H1 (cell line): ENCODE results near the gene SLC16A8. TPM values are rescaled to one million over a fixed set of nuclear protein-coding genes. Genes with fewer than 3 reads are reported as not detected.

ENCODE experiments used
- CTCF ChIA-PET: fragments of 300-600 bp; sonication (Branson Sonifier 250); formaldehyde crosslinking; loops from one replicate; lab custom pipeline; 2021; ENCODE audit not compliant: partially characterized antibody; lab: Charles Lee
- POLR2A ChIA-PET: fragments of 300-600 bp; sonication (Branson Sonifier 250); formaldehyde crosslinking; loops from one replicate; lab custom pipeline; 2021; ENCODE audit warnings: inconsistent platforms; ENCODE audit not compliant: partially characterized antibody; lab: Charles Lee
- DNase-seq, 2 experiments: peaks; one replicate each; pipeline versions ENCODE4 v3.0.0 to v3.0.0-alpha.2; 2010 to 2022; ENCODE audit warnings: low spot score in 2 of 2, low read depth in 1 of 2, mixed read lengths in 1 of 2
- FAIRE-seq: peaks from 2 replicates; lab custom pipeline; 2011; peaks lifted over from hg19 to GRCh38; lab: Jason Lieb, UNC
- H2AFZ ChIP-seq: 2 replicates; pipeline ENCODE4 v1.8.1; 2012; ENCODE audit warnings: low read length, inconsistent platforms
- H2AK5ac ChIP-seq: 2 replicates; pipeline ENCODE4 v1.6.1; 2013; ENCODE audit warnings: low read depth, low read length
- H2BK120ac ChIP-seq: replicated peaks from 2 replicates; pipeline ENCODE3; 2013; ENCODE audit warnings: low read depth, low read length, inconsistent platforms
- H2BK12ac ChIP-seq: 2 replicates; pipeline ENCODE4 v1.6.1; 2013; ENCODE audit warnings: low read depth, low read length
- H2BK15ac ChIP-seq: 2 replicates; pipeline ENCODE4 v1.6.1; 2013; ENCODE audit warnings: low read length
- H2BK20ac ChIP-seq: 2 replicates; pipeline ENCODE4 v1.6.1; 2013; ENCODE audit warnings: low read length
- H2BK5ac ChIP-seq: 2 replicates; pipeline ENCODE4 v1.6.1; 2013; ENCODE audit warnings: low read depth, low read length
- H3K14ac ChIP-seq: 2 replicates; pipeline ENCODE4 v1.6.1; 2013; ENCODE audit warnings: inconsistent platforms; ENCODE audit not compliant: insufficient read length
- H3K18ac ChIP-seq: 2 replicates; pipeline ENCODE4 v1.6.1; 2013; ENCODE audit warnings: low read length; ENCODE audit errors: extremely low read depth
- H3K23ac ChIP-seq: 2 replicates; pipeline ENCODE4 v1.6.1; 2013; ENCODE audit warnings: inconsistent platforms; ENCODE audit not compliant: insufficient read length
- H3K23me2 ChIP-seq: 2 replicates; pipeline ENCODE4 v1.6.1; 2013; ENCODE audit warnings: low read depth, low read length
- H3K27ac ChIP-seq: 2 replicates; pipeline ENCODE4 v1.6.1; 2011; ENCODE audit warnings: low read depth, low read length, inconsistent platforms
- H3K27me3 ChIP-seq, 4 experiments: replicated peaks in 1 of 4; 1 replicate in 1 of 4; 2 replicates in 3 of 4; pipeline versions ENCODE4 v1.6.1 to v1.8.1; 2011 to 2013; ENCODE audit warnings: low read length in 3 of 4, mild to moderate bottlenecking in 3 of 4, inconsistent platforms in 2 of 4, mixed read lengths in 2 of 4, moderate library complexity in 1 of 4; ENCODE audit not compliant: control insufficient read depth in 3 of 4, insufficient read depth in 3 of 4; ENCODE audit errors: extremely low read depth in 1 of 4
- H3K36me3 ChIP-seq, 4 experiments: 2 replicates each; pipeline versions ENCODE4 v1.6.1 to v1.8.1; 2011 to 2013; ENCODE audit warnings: mild to moderate bottlenecking in 4 of 4, low read length in 3 of 4, moderate library complexity in 2 of 4, control low read depth in 1 of 4, inconsistent platforms in 1 of 4; ENCODE audit not compliant: insufficient read depth in 4 of 4, control insufficient read depth in 2 of 4
- H3K4ac ChIP-seq: replicated peaks from 2 replicates; pipeline ENCODE3; 2013; ENCODE audit warnings: low read length, low read depth, mixed read lengths, inconsistent platforms; ENCODE audit not compliant: insufficient read length
- H3K4me1 ChIP-seq, 4 experiments: replicated peaks in 1 of 4; 1 replicate in 1 of 4; 2 replicates in 3 of 4; pipeline versions ENCODE4 v1.6.1 to v1.8.1; 2011 to 2013; ENCODE audit warnings: low read length in 3 of 4, inconsistent platforms in 2 of 4, mixed read lengths in 1 of 4; ENCODE audit not compliant: insufficient read depth in 4 of 4, control insufficient read depth in 3 of 4
- H3K4me2 ChIP-seq, 2 experiments: 2 replicates each; pipeline versions ENCODE4 v1.6.1 to v1.8.1; 2011 to 2013; ENCODE audit warnings: low read depth in 2 of 2, low read length in 2 of 2, control low read depth in 1 of 2, inconsistent platforms in 1 of 2, mild to moderate bottlenecking in 1 of 2; ENCODE audit not compliant: insufficient read depth in 1 of 2
- H3K4me3 ChIP-seq, 4 experiments: fragments of 200-600, 300-600 bp in 1 of 4; sonication (generic), shearing (Covaris generic), sonication (Bioruptor Twin) in 1 of 4; 2 replicates each; pipeline versions ENCODE4 v1.5.1 to v1.8.1; 2011 to 2016; ENCODE audit warnings: low read length in 4 of 4, low read depth in 3 of 4, control low read depth in 2 of 4, inconsistent platforms in 2 of 4, mild to moderate bottlenecking in 2 of 4, mixed read lengths in 1 of 4, moderate library complexity in 1 of 4; ENCODE audit not compliant: insufficient read depth in 2 of 4; ENCODE audit errors: extremely low read depth in 1 of 4
- H3K56ac ChIP-seq: replicated peaks from 2 replicates; pipeline ENCODE3; 2013; ENCODE audit warnings: low read depth, mild to moderate bottlenecking, mixed read lengths, low read length, inconsistent platforms; ENCODE audit not compliant: insufficient read length
- H3K79me1 ChIP-seq: 2 replicates; pipeline ENCODE4 v1.6.1; 2013; ENCODE audit warnings: low read depth, low read length, control low read depth
- H3K79me2 ChIP-seq, 2 experiments: 2 replicates each; pipeline versions ENCODE4 v1.6.1 to v1.8.1; 2012 to 2013; ENCODE audit warnings: low read length in 2 of 2, mild to moderate bottlenecking in 2 of 2, inconsistent platforms in 1 of 2; ENCODE audit not compliant: insufficient read depth in 2 of 2, control insufficient read depth in 1 of 2
- H3K9ac ChIP-seq, 4 experiments: replicated peaks in 1 of 4; 1 replicate in 1 of 4; 2 replicates in 3 of 4; pipeline versions ENCODE4 v1.6.1 to v1.8.1; 2011 to 2013; ENCODE audit warnings: low read depth in 3 of 4, low read length in 3 of 4, control low read depth in 2 of 4, mild to moderate bottlenecking in 2 of 4, moderate library complexity in 2 of 4, inconsistent platforms in 1 of 4; ENCODE audit errors: extremely low read depth in 1 of 4
- H3K9me3 ChIP-seq, 2 experiments: 2 replicates each; pipeline versions ENCODE4 v1.6.1 to v1.8.1; 2012 to 2013; ENCODE audit warnings: mild to moderate bottlenecking in 2 of 2, moderate library complexity in 2 of 2, control low read depth in 1 of 2, inconsistent platforms in 1 of 2, low read depth in 1 of 2, low read length in 1 of 2, mixed read lengths in 1 of 2; ENCODE audit not compliant: insufficient read depth in 2 of 2
- H4K20me1 ChIP-seq, 2 experiments: replicated peaks in 1 of 2; 2 replicates each; pipeline versions ENCODE3 to v1.8.1; 2011 to 2013; ENCODE audit warnings: inconsistent platforms in 2 of 2, low read length in 2 of 2, mild to moderate bottlenecking in 1 of 2; ENCODE audit not compliant: insufficient read depth in 2 of 2, control insufficient read depth in 1 of 2
- H4K5ac ChIP-seq: 2 replicates; pipeline ENCODE4 v1.6.1; 2013; ENCODE audit warnings: low read length, low read depth, mixed read lengths, inconsistent platforms; ENCODE audit not compliant: insufficient read length
- H4K8ac ChIP-seq: 2 replicates; pipeline ENCODE4 v1.8.0; 2013; ENCODE audit warnings: mild to moderate bottlenecking, moderate library complexity, low read length, inconsistent platforms; ENCODE audit not compliant: insufficient read depth; ENCODE audit errors: extremely low read depth
- H4K91ac ChIP-seq: replicated peaks from 2 replicates; pipeline ENCODE3; 2013; ENCODE audit warnings: low read length, mixed read lengths, inconsistent platforms; ENCODE audit not compliant: insufficient read length
- GABPA ChIP-seq: IDR thresholded peaks from 2 replicates; pipeline ENCODE4 v1.6.1; 2011; ENCODE audit warnings: mild to moderate bottlenecking, low read length, moderate library complexity, borderline replicate concordance; ENCODE audit not compliant: insufficient read depth
- GTF2F1 ChIP-seq: IDR thresholded peaks from 2 replicates; pipeline ENCODE4 v1.6.1; 2012; ENCODE audit warnings: low read depth, low read length, improper control_type of control experiment, borderline replicate concordance
- JUN ChIP-seq: IDR thresholded peaks from 2 replicates; pipeline ENCODE4 v1.6.1; 2011; ENCODE audit warnings: low read depth, mild to moderate bottlenecking, improper control_type of control experiment, low read length
- JUND ChIP-seq: IDR thresholded peaks from 2 replicates; pipeline ENCODE4 v1.6.1; 2011; ENCODE audit warnings: mild to moderate bottlenecking, improper control_type of control experiment, low read length
- RAD21 ChIP-seq, 2 experiments: IDR thresholded peaks in 1 of 2; conservative IDR thresholded peaks in 1 of 2; 2 replicates each; pipeline ENCODE4 v1.6.1; 2011; ENCODE audit warnings: low read depth in 2 of 2, low read length in 2 of 2, improper control_type of control experiment in 1 of 2, inconsistent platforms in 1 of 2, mild to moderate bottlenecking in 1 of 2, moderate library complexity in 1 of 2
- SUZ12 ChIP-seq: fragments of 200-600 bp; sonication (generic); IDR thresholded peaks from 2 replicates; pipeline ENCODE4 v1.6.1; 2012; ENCODE audit warnings: mild to moderate bottlenecking, inconsistent platforms, low read length, moderate library complexity, mixed read lengths
- TAF1 ChIP-seq: IDR thresholded peaks from 2 replicates; pipeline ENCODE4 v1.6.1; 2011; ENCODE audit warnings: mild to moderate bottlenecking, low read depth, low read length
- TCF12 ChIP-seq: IDR thresholded peaks from 2 replicates; pipeline ENCODE4 v1.6.1; 2011; ENCODE audit warnings: low read depth, mild to moderate bottlenecking, low read length
- WGBS, 2 experiments: shearing (Covaris generic) in 1 of 2; methylation state at CpG; one replicate each; pipeline versions ENCODE4 v1.1.6 to v1.1.7; 2013 to 2015; ENCODE audit warnings: low lambda C conversion rate in 2 of 2, mixed read lengths in 2 of 2, inconsistent platforms in 1 of 2, low coverage in 1 of 2, missing lambda C conversion rate in 1 of 2; ENCODE audit not compliant: insufficient replicate concordance in 2 of 2, insufficient coverage in 1 of 2, insufficient read length in 1 of 2; ENCODE audit errors: extremely low coverage in 1 of 2, missing lambda C conversion rate in 1 of 2; 5-methylcytosine and 5-hydroxymethylcytosine counted together
- polyA plus RNA-seq, 7 experiments: library from polyadenylated mRNA; depleted of rRNA in 3 of 7; stranded (reverse) in 5 of 7; unstranded in 2 of 7; fragments of >200 nt in 5 of 7; fragments of 200-250 nt in 2 of 7; gene quantifications; 1 replicate in 5 of 7; 2 replicates in 1 of 7; 4 replicates in 1 of 7; pipeline versions ENCODE4 v1.2.1 to v1.2.3, GENCODE V29; 2011 to 2013; ENCODE audit warnings: missing spikeins in 2 of 7, mixed read lengths in 2 of 7
- total RNA-seq: library from RNA; stranded (reverse); fragmentation: NEBNext Ultra II Directional; extraction: Animal tissue kit (Norgen Biotek cat#: 25700); gene quantifications from 2 replicates; pipeline ENCODE4 v1.2.1, GENCODE V29; 2021
- TF ChIP-seq, protein P1 (sequence below), 3 experiments: IDR thresholded peaks; 1 replicate in 2 of 3; 2 replicates in 1 of 3; pipeline versions ENCODE4 v1.5.1 to v1.6.1; 2011; ENCODE audit warnings: low read length in 3 of 3, mild to moderate bottlenecking in 3 of 3, inconsistent platforms in 2 of 3, low read depth in 1 of 3, moderate library complexity in 1 of 3; ENCODE audit not compliant: insufficient read depth in 1 of 3; ENCODE audit errors: control extremely low read depth in 1 of 3

SLC16A8 gene
- total and polyA plus RNA-seq, 2 of the 8 experiments (the other 6 are each of a cell fraction or from before 2014, with no cell fraction given): 0.70 TPM; not detected in 1

DNA sequence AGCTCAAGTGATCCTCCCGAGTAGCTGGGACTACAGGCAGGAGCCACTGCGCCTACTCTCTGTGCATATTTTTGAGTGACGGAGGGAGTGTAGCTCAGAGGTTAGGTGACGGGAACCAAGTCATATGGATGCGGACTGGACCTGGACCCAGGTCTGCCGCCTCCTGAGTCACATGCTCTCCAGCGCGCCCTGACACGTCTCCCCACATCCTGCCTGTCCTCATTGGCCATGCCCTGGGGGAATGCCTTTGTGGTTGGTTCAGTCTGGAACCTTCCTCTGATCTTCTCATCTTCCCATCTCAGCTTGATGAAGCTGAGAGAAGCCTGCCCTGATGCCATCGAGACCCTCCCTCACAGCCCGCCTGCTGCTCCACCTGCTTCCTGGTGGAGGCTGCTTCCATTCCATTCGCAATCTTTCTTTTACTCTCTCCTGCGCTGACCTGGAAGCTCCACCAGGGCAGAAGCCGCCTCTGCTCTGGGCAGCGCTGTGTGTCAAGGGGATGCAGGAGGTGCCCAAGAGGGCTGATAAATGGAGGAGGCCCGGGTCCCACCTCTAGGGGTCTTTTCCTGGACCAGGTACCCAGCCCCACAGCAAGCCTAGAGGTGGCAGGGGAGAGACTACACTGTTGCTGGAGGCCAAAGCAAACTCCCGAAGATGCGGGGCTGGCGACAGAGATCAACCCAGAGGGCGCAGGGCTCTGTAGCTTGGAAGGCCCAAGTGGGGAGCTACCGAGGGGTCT, 40.4 kb upstream of the SLC16A8 start:
- Histone ChIP-seq H2BK5ac (no peak overlapping the region), H3K18ac (no peak overlapping the region), H3K23ac (no peak overlapping the region), H4K8ac (peak overlapping the region; percentile 35; the same call in 1 of the 2 replicates), H3K56ac (no peak overlapping the region), H2BK15ac (no peak overlapping the region), H2AK5ac (no peak overlapping the region), H3K9me3 (no peaks in the 10 kb centered on the region), H4K20me1 (peaks cover 0 to 3% of the 10 kb centered on the region in 2 experiments), H3K27me3 (no peaks in the 10 kb centered on the region), H4K91ac (no peak overlapping the region), H2AFZ (no peak overlapping the region), H2BK120ac (no peak overlapping the region), H3K36me3 (no peaks in the 10 kb centered on the region), H2BK12ac (peak overlapping the region; percentile 1; the same call in 1 of the 2 replicates), H3K79me2 (no peaks in the 10 kb centered on the region), H4K5ac (no peak overlapping the region), H3K4me1 (peaks cover 0 to 3% (median 0%) of the 10 kb centered on the region in 4 experiments; a peak in 4 of 7 replicates), H3K79me1 (no peaks in the 10 kb centered on the region; the same call in 1 of the 2 replicates), H3K4me3 (no peak overlapping the region), H3K23me2 (no peaks in the 10 kb centered on the region), H3K27ac (no peak overlapping the region), H3K9ac (no peak overlapping the region), H3K4me2 (no peak overlapping the region), H2BK20ac (no peak overlapping the region), H3K14ac (no peak overlapping the region), H3K4ac (no peak overlapping the region)
- FAIRE-seq: no peak
- POLR2A ChIA-PET: interaction anchor here (0.7 to 1.4 kb wide), 3 partner anchors 10 to 190 kb away, joined by 3 read pairs; no protein-coding TSS in a partner anchor
- DNase-seq: no peak
- 88% methylated on average over 21 of the region's 21 CpGs; no CpG with 5 or more reads in 1 of the 2 experiments for WGBS, 2 experiments
- CTCF ChIA-PET: interaction anchor here (0.6 to 8.4 kb wide), 22 partner anchors 10 to 216 kb away, joined by 3 to 93 read pairs (median 4); partner anchors contain the start of gene BAIAP2L2
- TF ChIP-seq GABPA (peak; percentile 33; the same call in 1 of the 2 replicates), TCF12 (no peak), RAD21 (IDR thresholded peaks at IDR 0.05 in 1 of 2, conservative IDR thresholded peaks at IDR 0.05 in 1 of 2; ENCODE audit: low read depth in 2 of 2, low read length in 2 of 2) (peak; percentile 17 to 44; a peak in 1 of 4 replicates), SUZ12 (no peak), TAF1 (no peak), JUN (no peak), GTF2F1 (no peak), JUND (no peak)
- TF ChIP-seq, protein P1, sequence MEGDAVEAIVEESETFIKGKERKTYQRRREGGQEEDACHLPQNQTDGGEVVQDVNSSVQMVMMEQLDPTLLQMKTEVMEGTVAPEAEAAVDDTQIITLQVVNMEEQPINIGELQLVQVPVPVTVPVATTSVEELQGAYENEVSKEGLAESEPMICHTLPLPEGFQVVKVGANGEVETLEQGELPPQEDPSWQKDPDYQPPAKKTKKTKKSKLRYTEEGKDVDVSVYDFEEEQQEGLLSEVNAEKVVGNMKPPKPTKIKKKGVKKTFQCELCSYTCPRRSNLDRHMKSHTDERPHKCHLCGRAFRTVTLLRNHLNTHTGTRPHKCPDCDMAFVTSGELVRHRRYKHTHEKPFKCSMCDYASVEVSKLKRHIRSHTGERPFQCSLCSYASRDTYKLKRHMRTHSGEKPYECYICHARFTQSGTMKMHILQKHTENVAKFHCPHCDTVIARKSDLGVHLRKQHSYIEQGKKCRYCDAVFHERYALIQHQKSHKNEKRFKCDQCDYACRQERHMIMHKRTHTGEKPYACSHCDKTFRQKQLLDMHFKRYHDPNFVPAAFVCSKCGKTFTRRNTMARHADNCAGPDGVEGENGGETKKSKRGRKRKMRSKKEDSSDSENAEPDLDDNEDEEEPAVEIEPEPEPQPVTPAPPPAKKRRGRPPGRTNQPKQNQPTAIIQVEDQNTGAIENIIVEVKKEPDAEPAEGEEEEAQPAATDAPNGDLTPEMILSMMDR (IDR thresholded peaks at IDR 0.05; ENCODE audit: control extremely low read depth in 1 of 3, insufficient read depth in 1 of 3, low read depth in 1 of 3, low read length in 3 of 3): peak; percentile 44 to 68 (median 59)
